CD1c-positive myeloid dendritic cell (primary cell): ENCODE data around the gene SLC16A6.
A peak's percentile ranks its signal among the peaks of the same experiment; 100 is the strongest.
"Not testable (repeated sequence)": the region's sequence is repeated elsewhere in the genome, so short reads cannot be mapped to it uniquely, and the experiment has no call there.

ENCODE experiments used
- DNase-seq: peaks from one replicate; pipeline ENCODE4 v3.0.0-alpha.2; 2016; ENCODE audit errors: extremely low spot score

The SLC16A6 gene

DNA sequence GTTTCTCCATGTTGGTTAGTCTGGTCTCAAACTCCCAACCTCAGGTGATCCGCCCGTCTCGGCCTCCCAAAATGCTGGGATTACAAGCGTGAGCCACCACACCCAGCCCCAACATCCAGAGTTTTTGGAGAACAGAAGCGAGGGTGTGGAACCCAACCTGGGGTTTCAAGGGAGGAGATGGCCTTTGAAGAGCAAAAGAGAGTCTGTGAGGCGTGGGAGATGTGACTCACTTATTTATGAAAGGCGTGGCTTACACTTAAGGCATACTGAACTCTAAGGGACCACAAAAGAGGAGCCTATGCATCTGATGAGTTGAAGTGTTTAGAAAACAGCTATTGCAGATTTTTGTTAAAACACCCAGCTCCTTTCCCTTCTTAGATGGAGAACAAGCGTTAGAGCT is 19.2 kb upstream of the SLC16A6 start:
- DNase-seq = peak; percentile 76

DNA sequence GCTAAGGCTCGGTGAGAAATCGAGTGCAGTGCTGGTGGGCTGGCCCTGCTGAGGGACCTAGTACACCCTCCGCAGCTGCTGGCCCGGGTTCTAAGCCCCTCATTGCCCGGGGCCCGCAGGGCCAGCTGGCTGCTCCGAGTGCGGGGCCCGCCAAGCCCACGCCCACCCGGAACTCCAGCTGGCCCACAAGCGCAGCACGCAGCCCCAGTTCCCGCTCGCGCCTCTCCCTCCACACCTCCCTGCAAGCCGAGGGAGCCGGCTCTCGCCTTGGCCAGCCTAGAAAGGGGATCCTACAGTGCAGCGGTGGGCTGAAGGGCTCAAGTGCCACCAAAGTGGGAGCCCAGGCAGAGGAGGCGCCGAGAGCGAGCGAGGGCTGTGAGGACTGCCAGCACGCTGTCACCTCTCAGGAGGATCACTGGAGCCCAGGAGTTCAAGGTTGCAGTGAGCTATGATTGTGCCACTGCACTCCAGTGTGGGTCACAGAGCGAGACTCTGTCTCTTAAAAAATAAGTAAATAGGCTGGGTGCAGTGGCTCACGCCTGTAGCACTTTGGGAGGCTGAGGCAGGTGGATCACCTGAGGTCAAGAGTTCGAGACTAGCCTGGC is 18.2 kb upstream of the SLC16A6 start:
- DNase-seq = not testable (repeated sequence)

- not testable (repeated sequence) for DNase-seq
These were observed 17.6 kb upstream of the SLC16A6 start for GRCh38 chr17:68308486-68308885.

- DNase-seq = no peak
These were observed 16.5 kb upstream of the SLC16A6 start for GRCh38 chr17:68307443-68307842.

GRCh38 chr17:68306819-68307218 is 15.9 kb upstream of the SLC16A6 start:
- DNase-seq = no peak

DNA sequence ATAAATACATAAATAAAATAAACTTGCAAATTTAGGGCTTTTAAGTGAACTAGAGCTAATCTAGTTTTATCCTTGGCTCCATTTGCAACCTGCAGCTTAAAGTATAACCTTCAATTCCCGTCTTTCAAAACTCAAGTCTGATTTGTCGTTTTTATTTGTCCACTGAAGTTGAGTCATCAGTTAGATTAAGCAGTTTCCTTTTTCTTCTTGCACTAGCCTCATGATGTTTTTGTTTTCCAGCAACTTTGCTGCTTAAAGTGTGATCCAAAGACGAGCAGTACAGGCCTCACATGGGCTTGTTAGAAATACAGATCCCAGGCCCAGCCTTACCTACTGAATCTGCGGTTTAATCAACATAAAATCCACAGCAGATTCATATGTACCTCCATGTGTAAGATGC is 14.2 kb upstream of the SLC16A6 start:
- DNase-seq = peak; percentile 28

GRCh38 chr17:68304706-68305105 is 13.8 kb upstream of the SLC16A6 start:
- DNase-seq = no peak

GRCh38 chr17:68302666-68303065 is 11.7 kb upstream of the SLC16A6 start:
- no peak for DNase-seq

DNA sequence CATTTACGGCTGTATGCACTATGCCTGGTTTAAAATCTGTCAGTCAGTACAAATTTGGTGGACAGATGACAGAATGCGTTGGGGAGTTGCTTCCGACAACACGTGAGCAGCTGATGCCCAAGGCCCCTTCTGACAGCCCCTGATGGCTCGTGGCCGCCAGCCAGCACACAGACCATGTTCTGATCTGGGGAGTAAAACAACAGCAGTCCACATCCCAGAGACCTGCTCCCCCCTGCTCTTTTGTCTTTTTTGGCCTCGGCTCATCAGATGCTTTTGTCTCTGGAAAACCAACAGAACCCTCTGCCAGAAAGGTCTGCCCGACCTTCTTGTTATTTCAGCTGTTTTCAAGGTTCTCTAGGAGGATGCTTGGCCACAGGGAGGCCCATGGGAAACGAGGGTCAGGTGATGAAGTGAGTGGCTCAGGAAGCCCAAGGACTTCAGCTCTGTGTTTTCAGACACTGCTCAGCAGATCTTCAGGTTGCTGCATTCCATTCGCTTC is 11.2 kb upstream of the SLC16A6 start:
- DNase-seq = no peak

- no peak for DNase-seq
These were observed 10.6 kb upstream of the SLC16A6 start for GRCh38 chr17:68301438-68301959.

- DNase-seq = no peak
These were observed 8.9 kb upstream of the SLC16A6 start for GRCh38 chr17:68299817-68300216.

GRCh38 chr17:68298601-68299000 is 7.7 kb upstream of the SLC16A6 start:
- no peak for DNase-seq

DNA sequence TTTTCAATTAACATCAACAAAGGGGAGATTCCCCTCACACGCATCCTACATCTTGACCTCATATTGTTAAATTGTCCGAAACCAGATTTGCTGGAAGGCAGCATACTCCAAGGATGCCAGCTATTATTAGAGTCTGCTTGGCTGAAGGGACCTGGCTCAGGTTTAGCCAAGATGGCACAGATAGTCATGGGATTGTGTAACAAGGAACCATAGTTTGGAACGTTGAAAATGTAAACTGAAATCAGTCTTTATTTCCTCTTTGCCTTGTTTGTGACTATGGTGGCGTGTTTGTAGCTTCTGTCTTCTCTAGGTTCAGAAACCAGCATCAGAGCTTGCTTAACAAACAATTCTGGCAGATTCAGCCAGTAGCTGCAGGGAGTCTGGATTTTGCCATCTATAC is 6.3 kb upstream of the SLC16A6 start:
- DNase-seq = peak; percentile 80

DNA sequence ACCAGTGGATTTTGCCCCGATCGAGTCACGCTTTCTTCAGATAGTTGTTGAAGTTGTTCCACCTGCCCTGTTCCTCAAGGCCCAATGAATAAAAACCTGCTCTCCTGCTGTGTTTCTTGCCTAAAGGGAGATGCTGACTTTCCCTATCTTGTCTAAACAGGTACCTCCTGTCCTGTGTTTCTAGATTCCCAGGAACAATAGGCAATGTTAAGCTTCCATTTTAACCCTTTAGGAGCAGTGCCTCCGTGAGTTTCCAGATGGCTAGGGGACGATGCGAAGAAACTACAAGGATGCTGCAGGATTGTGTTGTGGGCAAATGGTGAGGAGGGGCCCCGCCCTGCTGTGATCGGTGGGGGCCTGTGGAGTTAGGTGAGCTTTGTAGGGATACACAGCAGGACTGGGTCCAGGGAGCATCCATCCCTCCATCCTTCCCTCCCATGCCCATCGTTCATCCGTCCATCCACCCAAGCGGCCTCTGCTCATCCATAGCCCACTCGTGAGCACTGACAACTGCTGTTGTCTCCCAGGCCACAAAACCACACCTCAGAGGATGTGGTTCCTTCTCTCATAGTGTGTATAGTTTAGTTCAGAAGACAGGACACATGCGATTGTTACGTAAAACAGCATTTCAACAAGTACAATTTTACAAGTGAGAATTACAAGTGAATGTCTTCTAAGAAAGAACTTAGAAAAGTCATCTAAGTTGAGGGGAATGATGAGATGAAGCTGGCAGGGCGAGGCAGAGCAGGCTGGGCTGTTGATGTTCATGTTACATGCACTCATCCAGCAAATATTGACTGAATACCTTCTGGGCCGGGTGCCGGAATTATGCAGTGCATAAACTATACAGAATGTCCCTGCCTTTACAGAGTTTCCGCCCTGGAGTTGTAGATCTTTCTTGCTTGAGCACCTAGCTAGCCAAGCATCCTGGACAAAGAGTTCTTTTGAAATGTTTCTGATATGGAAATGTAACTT is 5.6 kb upstream of the SLC16A6 start:
- DNase-seq = peak; percentile 42

GRCh38 chr17:68295086-68295485 is 4.2 kb upstream of the SLC16A6 start:
- no peak for DNase-seq

- no peak for DNase-seq
These were observed 3.7 kb upstream of the SLC16A6 start for GRCh38 chr17:68294617-68295016.

- DNase-seq = no peak
These were observed 3.2 kb upstream of the SLC16A6 start for GRCh38 chr17:68294196-68294555.

DNA sequence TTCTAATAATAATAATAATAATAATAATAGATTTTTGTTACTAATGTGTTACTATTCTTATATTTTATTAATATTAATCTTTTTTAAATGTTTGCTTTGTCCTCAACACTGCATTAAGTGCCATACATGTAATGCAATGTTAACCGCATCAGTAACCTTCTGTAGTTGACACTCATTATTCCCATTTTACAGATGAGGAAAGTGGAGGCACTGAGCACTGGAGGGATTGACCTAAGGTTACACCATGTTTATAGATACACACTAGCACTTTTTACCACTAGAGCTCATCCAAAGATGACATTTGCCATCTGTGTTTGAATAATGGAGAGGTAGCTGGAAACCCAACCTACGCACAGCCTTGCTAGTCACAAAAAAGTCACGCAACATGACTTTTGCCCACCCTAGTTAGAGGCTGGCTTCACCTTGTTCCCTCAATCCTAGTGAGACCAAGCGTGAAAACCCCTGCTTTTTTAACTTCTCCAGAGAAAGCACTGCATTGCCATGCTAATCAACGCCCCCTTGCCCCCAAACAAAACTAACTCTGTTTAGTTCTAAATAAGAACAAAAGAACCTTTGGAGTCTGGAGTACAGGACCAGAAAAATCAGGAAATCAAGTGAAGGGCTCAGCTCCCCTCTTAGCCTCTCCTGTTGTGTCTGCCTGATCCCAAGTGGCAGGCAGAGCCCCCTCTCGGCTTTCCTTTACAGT is 2.7 kb upstream of the SLC16A6 start:
- no peak for DNase-seq

- DNase-seq = no peak
These were observed 1.7 kb upstream of the SLC16A6 start for GRCh38 chr17:68292689-68293040.

DNA sequence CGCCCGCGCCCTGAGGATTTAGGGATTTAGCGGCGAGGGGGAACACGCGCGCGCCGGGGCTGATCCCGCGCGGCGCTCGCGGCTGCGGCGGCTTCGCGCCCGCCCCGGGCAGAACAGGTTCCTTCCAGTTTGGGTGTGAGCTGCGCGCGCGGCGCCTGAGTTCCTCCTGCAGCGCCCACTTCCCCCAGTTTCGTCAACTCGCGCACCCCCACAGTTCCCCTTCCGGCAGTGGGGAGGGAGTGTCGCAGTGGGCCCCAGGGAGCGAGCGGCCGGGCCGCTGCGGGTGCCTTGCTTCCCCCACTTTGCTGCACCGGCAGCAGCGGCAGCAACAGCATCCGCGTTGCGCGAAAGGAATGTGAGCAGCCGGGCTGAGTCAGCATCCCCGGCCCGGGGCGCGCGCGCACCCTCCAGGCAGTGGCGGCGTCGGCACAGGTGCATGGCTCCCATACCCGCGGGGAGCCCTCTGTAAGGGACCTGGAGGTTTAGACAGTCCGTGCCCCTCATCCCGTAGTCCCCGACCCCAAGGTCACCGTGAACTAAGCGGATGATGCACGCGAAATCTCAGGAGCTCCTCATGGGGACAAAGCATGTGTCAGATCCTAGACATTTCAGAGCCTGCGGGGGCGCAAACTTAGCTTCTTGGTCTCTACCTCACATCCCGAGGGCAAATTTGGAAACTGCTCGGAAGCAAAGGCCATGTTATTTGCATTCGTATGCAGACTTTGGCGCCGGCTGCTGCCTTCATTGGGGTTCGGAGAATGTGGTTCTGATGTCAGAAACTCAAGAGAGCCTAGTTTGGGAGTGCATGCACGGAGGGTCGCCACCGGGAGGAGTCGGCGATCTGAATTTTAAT is 1.1 kb upstream of the SLC16A6 start:
- DNase-seq = peak; percentile 99

DNA sequence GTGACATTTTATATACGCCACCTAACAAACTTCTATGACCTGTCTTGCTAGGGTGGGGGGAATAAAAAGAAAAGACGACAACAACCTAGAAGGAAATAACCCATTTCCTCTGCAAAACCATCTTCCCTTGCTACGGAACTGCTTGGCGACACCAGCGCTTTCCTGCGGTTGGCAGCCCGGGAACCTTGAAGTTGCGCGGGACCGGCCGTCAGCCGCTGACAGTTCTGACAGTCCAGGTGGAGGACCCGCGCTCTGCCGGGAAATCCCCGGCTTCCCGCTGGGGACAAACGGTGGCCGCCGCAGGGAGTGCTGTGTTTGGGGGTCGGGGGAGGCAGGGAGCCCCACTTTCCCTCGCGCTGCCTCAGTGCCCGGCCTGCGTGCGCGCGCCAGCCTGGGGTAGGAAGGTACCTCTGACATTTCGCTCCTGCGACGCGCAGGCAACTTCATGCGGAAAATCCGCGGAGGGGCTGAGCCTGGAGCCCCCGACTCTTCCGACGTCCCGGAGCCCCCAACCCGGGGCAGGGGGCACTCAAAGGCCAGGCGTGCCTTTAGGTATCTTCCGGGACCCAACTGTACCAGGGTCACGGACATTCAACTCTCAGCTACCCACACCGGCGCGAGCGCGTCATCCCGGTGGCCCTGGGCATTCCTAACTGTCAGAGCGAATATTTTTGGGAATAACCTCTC is 516 bp downstream of the SLC16A6 start:
- DNase-seq = peak; percentile 74
